Pons (tissue), 1 donor: ENCODE results near the gene HIVEP3.

Experiments used
- DNase-seq: peaks from one replicate; pipeline ENCODE4 v3.0.0-alpha.2; 2016; ENCODE audit warnings: low spot score

HIVEP3 gene

DNA sequence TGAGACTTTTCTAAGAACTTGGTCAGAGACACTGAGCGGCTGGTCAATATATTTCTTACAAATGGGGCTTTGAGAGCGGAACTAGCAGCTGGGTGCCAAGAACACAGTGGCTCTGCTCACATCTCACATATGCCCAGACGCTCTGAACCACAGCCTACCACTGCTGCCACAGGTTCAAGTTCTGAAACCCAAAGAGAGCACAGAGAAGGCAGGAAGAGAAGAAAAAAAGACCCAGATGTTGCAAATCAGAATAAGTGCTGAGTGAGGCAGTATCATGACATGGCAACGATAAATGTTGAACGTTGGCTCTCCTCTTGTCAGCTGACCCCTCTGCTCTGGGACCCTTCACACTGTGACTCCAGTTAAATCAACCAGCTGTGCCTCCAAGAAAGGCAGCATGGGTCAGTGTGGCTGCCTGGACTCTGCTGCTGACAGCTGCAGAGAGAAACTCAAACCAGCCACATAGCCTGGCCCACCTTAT lies 26.4 kb downstream of the HIVEP3 start:
- peak; percentile 61 for DNase-seq

GRCh38 chr1:41891199-41891896 lies 27.4 kb downstream of the HIVEP3 start:
- DNase-seq, result peak; percentile 51

GRCh38 chr1:41890825-41891198 lies 27.9 kb downstream of the HIVEP3 start:
- DNase-seq, result peak; percentile 54

DNA sequence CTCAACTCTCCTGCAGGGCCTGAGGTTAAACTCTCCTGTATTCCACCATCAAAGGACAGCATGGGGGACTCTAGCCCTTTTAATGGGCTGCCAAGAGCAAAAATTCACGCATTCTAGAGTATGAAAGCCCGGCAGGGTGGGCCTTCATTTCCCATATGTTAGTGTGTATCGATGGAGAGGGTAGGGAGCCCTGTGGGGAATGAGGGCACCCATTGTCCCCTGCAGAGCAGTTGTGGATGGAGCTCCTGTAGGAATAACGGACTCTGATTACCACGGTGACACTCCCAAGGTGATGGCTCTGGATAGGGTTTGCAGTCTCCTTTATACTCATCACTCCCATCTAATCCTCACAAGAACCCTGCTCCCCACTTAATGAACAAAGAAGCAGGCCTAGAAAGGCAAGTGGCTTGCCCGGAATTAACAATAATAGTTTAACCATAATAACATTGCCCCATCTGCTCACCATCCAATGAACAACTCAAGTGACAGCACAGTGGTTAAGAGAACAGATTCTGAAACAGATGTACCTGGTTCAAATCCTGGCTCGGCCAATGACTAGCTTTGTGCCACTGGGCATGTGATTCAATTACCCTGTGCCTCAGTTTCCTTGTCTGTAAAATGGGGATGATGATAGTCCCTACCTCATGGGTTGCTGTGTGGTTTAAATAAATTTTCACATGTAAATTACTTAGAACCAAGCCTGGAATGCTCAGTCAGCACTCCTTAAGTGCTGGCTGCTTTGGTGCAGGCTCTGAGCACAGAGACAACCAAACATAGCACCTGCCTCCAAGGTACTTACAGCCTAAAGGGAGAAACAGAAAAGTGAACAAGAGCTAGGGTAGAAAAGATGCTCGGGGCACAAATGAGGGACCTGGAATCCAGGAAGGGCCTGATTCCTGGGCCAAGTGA lies 29.0 kb downstream of the HIVEP3 start:
- DNase-seq, result no peak

DNA sequence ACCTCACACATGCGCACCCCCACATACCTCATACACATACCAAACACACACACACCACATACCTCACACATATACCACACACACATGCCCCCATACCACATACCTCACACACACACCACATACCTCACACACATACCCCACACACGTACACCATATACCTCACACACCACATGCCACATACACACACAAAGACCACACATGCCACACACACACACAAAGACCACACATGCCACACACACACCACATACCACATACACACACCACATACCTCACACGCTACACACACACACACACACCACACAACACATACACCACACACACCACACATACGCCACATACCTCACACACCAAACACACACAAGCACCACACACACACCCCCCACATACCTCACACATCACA lies 30.0 kb downstream of the HIVEP3 start:
- no peak for DNase-seq

GRCh38 chr1:41887365-41887764 lies 31.4 kb downstream of the HIVEP3 start:
- DNase-seq, result no peak

DNA sequence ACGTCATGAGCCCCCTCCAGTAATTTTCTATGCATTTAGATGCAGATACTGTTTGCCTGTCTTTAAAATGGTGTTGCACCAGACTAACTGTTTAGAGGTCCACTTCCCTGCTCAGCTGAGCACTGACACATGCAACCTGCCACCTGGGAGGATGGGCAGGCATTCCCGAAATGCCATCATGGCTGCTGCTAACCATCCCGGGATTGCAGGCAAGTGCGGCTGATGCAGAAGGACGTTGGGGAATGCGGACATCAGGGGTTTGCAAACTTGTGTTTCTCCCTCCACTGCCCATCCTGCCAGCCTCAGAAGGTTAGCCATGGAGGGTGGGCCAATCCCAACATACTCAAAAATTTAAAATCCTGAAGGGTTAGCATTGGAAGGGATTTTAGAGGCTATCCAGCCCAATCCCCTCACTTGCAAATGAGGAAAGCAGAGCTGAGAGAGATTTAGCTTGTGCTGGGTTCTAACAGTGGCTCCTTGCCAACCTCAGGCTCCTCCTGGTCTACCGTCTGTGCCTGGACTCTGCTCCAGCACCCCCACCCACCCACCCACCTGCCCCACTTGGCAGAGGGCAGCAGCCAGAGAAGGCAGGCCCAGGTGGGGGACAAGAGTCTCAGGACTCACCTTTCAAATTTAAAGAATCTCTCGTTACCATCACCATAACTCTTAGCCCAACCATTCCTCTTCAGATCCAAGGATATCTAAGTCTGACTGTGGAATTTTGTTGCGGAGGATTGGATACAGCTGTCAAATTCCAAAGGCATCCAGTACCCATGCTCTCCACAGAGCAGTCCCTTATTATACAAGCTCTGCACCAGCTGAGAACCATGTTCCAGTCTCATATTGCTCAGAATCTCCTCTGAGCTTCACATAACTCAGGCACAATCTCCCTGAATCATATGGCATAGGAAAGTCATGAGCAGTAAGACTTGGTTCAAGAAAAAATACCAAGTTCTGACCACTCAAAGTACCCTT lies 34.2 kb downstream of the HIVEP3 start:
- DNase-seq, result no peak

DNA sequence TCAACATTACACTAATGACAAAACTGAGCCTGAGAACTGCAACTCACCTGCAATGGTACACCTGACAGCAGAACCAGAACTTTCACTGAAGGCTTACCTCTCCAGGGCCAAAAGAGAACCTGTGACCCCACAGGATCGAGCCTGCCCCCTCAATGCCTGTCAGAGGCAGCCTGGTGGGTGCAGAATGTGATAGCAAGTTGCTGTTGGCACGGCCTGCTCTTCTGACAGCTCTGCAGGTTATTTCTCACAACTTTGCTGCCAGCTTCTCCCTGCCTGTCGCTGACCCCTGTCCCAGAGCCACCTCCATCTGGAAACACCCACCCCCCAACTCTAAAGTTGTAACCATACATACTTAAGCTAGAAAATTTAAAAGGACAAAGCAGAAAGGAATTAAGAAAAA lies 35.2 kb downstream of the HIVEP3 start:
- no peak for DNase-seq

- DNase-seq, result no peak
These were observed 36.2 kb downstream of the HIVEP3 start for GRCh38 chr1:41882486-41882885.

GRCh38 chr1:41882068-41882477 lies 36.6 kb downstream of the HIVEP3 start:
- no peak for DNase-seq

DNA sequence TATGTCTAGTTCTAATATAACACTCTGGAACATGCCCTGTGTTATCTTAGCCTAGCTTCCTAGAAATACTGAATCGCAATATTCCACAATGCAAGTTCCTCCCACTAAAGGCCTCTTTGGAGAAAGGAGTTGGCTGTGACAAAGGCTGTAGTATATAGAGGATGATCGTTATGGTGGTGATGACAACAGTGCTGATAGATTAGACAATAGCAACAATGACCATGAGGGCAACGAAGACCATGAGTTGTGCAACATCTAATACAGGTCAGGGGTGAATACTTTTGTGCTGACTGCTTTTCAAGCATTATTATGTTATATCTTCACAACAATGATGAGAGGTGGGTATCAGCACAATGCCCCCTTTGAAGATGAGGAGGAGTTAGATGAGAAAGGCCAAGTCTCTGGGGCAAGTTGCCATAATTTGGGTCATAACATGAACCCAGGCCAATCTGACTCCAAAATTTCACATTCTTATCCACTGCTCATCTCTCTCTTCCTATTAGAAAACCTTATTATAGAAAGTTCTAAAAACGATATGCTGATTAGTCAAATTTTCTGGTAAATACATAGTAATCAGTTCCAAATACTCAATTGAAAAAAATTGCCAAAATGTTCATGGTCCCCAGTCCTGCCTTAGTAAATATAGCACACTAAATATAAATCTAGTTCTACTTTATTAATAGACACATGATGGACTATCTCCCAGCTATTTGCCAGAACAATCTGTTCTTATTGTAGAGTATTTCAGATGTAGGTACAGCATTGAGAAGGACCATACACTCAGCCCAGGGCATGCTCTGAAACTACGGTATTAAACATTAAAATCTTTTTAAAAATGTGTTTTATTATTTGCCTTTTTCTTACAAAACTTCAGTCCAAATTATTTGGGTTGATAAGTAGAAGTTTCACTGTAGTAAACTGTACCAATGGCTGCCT lies 37.5 kb downstream of the HIVEP3 start:
- no peak for DNase-seq

GRCh38 chr1:41880261-41880660 lies 38.5 kb downstream of the HIVEP3 start:
- no peak for DNase-seq

- no peak for DNase-seq
These were observed 39.1 kb downstream of the HIVEP3 start for GRCh38 chr1:41879617-41880016.

DNA sequence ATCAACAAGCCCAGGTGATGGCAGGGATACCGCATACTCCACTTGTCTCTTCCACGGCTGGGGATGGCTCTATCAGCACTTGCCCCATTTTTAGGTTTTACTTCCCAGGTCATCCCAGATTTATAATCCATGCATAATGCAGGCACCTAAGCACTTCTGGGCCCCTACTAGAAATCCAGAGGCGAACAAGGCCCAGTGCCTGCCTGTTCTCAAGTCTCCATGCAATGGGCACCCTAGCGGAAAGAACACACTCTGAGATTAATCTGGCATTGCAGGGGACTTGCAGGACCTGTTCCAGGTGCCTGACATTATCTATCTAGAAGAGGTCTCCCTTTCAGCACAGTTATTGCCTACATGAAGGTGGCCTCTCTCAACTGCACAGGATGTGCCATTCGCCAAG lies 39.8 kb downstream of the HIVEP3 start:
- no peak for DNase-seq

- no peak for DNase-seq
These were observed 40.2 kb downstream of the HIVEP3 start for GRCh38 chr1:41878495-41878894.

GRCh38 chr1:41876576-41877445 lies 41.9 kb downstream of the HIVEP3 start:
- peak; percentile 52 for DNase-seq

- no peak for DNase-seq
These were observed 43.2 kb downstream of the HIVEP3 start for GRCh38 chr1:41875487-41875886.

- peak; percentile 42 for DNase-seq
These were observed 43.8 kb downstream of the HIVEP3 start for GRCh38 chr1:41874903-41875411.

- DNase-seq, result no peak
These were observed 44.5 kb downstream of the HIVEP3 start for GRCh38 chr1:41874151-41874719.
